HG02759 (cell line): ENCODE results near the gene DRC3.
A peak's percentile ranks its signal among the peaks of the same experiment; 100 is the strongest.
"Not testable (repeated sequence)": the region's sequence is repeated elsewhere in the genome, so short reads cannot be mapped to it uniquely, and the experiment has no call there.

ENCODE experiments used
- ATAC-seq: cut with Tn5 transposase; IDR thresholded peaks from one replicate; pipeline ENCODE4 v1.9.1; 2021; ENCODE audit warnings: mild to moderate bottlenecking, moderate library complexity; ENCODE audit not compliant: unreplicated experiment

The DRC3 gene

DNA sequence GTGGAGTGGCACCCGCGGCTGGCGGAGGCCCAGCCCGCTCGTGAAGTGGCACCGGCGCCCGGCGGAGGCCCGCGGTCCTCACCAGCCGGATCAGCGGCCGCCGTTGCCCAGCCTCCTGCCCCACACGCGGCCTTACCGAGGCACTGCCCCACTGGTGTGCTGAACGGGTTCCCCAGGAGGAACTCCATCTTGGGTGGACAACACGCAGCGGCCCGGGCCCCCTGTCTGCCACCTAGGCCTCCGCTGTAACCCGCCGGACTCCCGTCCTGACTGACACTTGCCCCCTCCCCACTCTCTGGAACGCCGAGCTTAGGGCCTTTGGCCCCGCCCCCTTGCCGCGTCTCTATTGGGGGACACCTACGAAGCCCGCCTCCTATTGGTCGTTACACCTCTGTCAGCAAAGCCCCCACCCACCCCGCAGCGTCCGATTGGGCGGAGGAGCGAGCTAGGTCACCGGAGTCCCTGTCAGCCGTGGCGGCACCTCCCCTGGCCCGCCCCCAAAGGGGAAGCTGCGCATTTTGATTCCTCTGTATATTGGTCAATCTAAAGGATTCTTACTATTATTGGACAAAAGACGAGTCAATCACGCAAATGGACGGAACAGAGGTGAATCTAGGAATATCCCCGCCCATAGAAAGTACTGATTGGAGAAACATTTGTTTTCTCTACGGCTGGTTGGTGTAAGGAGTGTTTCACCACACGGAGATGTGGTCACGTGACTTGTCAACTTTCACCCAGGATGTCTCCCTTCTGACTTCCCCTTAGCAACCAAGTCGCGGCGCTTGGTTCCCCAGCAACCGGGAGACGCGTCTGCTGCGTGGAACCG lies at the start of gene DRC3, which contains the start of gene TOM1L2:
TSS of gene DRC3 (plus strand) at position 737 of the 826 bp plus-strand sequence. CDS start 4,737 bp downstream, outside the sequence.
TSS of gene TOM1L2 (minus strand) at position 275 of the 826 bp plus-strand sequence. CDS start at position 188, 87 bp downstream.
- peak; percentile 87 for ATAC-seq

DNA sequence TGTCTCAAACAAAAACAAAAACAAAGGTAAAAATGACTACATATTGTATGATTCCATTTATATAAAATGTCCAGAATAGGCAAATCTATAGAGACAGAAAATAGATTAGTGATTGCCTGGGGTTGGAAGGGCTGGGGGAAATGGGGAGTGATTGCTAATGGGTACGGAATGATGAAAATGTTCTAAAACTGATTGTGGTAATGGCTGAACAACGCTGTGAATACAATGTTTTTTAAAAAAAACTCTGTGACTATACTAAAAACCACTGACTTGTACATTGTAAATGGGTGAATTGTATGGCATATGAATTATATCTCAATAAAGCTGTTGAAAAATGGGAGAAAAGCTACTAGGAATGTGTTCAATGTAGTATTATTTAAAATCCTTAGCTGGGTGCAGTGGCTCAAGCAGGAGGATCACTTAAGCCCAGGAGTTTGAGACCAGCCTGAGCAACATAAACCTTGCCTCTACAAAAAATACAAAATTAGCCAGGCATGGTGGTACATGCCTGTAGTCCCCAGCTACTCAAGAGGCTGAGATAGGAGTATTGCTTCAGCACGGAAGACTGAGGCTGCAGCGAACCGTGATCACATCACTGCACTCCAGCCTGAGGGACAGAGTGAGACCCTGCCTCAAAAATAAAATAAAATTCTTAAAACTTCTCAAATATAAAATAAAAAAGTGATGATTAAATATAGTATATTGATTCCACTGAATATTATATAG lies 48.4 kb upstream of the DRC3 start:
- no peak for ATAC-seq

GRCh38 chr17:17924857-17925250 lies 47.8 kb upstream of the DRC3 start:
- no peak for ATAC-seq

DNA sequence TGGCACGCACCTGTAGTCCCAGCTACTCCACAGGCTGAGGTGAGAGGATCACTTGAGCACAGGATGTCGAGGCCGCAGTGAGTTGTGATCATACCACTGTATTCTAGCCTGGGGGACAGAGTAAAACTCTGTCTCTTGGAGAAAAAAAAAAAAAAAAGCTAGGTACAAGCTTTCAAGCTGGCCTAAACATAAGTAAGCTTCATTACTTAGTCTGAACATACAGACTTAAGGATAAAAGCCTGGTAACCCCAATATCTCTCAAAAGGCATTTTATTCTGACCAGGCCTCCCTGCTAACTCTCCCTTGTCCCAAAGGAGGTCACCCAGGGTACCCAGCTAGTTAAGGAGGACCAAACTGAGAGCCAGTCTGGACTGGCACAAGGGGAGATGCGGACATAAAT lies 46.6 kb upstream of the DRC3 start:
- ATAC-seq, result no peak

DNA sequence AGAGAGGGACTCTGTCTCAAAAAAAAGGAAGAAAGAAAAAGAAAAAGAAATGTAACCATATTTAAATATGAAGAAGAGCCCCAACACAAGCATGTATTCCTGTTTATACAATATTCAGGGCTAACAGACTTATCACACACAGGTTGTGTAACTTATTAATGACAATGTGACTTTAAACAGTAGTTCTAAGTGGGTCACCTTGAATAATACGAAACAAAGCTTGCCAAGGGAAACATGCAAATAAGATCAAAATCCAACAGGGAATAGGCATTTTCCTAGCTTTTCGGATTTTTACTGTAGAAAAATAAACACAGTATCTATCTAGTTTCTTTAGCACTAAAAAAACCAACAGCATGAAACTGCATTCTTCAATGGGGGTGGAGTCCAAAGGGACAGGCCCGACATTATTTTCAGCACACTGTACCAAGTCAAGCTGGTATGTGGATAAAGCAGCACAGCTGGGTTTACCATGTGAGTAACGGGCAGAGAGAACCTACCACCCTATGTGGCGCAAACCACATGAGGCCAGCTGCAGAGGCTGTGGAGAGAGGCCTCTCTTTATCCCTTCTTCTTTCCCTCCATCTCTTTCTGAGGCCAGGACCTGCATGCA lies 45.7 kb upstream of the DRC3 start:
- no peak for ATAC-seq

GRCh38 chr17:17928398-17929287 lies 44.0 kb upstream of the DRC3 start:
- no peak for ATAC-seq

GRCh38 chr17:17929655-17930380 lies 42.8 kb upstream of the DRC3 start:
- ATAC-seq, result no peak

DNA sequence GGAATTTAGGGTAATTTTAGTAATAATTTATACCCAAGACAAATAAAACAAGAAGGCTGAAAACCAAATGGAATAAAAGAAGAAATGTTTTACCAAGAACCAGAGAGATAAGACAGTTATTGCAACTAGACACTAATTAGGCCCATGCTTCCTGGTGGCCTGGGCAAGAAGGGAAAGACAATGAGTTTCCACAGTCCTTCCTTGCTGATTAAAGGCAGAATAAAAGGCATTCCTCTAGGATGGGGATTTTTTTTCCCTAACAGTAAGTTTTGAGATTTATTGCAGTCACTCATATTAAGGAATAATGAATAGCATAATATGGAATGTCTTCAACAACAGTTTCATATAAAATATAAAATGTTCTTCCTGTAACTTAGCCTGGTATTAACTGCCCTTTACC lies 42.0 kb upstream of the DRC3 start:
- no peak for ATAC-seq

DNA sequence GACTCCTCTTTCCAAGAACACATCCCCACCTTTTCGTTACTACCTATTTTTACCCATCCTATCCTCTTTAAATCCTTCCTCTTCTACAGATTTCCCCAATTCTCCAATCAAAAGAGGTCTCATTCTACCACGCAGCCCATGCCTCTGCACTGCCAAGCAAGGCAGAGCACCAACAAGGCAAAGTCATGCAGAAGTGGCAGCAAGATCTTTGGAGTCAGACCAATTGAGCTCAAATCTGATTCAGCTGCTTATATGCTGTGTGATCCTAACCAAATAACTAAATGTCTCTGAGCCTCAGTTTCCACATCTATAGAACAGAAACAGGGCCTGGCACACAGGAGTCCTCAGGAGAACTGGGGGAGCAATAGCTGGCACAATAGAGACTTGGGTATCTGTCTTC lies 41.5 kb upstream of the DRC3 start:
- no peak for ATAC-seq

GRCh38 chr17:17933775-17934174 lies 38.9 kb upstream of the DRC3 start:
- ATAC-seq, result no peak

DNA sequence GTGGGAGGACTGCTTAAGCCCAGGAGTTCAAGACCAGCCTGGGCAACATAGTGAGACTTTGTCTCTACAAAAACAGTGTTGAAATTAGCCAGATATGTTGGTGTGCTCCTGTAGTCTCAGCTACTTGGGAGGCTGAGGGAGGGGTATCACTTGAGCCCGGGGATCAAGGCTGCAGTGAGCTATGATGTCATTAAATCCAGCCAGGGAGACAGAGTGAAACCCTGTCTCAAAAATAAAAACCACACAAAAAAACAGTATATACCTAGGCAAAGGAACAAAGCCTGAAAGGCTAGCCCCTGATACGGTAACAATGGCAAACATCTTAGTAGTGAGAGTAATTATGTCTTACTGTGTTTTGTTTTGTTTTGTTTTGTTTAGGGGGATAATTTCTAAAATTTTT lies 38.4 kb upstream of the DRC3 start:
- no peak for ATAC-seq

- ATAC-seq, result no peak
Measured at GRCh38 chr17:17934806-17935205, 37.9 kb upstream of the DRC3 start.

DNA sequence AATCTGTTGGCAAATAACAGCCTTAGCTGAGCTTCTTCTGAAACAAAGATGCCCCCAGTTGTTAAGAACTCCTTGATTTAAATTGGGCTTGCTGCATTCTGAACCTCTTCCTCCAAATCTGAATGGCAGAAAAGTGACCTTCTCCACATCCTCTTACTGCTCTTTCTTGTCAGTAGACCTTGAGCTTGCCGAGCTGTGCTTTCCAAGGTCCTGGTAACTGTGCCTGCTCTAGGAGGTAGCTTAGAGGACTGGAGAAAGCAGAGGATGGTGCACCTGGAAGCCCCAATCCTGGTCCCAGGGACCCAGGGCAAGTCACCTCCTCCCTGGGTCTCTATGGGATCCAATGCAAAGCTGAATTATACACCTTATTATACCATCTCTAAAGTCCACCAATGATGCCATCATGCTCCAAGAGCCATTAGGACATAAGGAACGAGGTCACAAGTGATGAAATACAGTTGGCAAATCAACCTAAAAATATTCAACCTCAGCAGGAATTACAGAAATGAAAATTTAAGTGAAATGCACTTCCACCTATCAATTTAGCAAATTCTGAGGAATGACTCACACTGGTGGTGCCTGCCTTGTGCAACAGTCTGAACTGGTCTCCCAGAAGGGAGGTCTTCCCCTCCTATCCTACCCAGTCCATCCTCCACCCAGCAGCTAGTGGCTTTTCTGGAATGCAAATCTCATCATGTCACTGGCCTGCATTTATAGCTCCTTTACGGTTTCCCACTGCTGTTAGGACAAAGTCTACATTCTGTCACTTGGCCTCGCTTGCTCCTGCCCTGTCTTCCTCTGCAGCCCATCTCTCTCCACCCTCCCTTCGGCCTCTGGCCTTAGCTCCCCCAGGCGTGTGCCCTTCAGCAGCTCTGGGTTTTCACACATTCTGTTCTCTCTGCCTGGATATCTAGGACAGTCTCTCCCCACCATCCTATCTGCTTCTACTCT lies 37.1 kb upstream of the DRC3 start:
- no peak for ATAC-seq

DNA sequence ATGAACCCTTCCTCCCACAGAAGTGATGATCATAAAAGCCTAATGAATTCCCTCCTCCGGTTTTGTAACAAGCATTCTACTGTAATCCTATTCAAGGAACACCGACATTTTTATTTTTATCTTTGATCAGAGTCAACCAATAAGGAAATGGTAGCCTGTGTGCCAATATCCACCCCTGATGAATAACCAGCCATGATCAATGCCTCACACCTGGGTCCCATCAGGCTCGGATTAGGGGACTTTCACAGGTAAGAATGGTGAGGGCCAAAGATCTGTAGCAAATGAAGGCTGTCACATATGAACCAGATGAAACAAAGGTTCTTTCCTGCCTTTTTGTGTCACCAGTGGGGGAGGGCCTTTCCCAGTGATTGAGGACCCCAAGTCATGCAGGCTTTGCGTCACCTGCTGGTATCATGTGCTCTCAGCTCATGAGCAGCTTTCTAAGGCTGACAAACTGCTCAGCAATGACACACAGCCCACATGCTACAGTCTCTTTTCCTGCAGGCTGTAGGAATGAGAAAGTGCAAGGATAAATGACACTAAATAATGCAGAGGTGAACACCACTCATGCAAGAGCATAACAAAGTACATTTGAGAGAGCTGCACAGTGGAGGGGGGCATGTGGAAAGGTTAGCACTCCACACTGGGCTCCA lies 35.3 kb upstream of the DRC3 start:
- no peak for ATAC-seq

GRCh38 chr17:17937958-17938357 lies 34.7 kb upstream of the DRC3 start:
- no peak for ATAC-seq

DNA sequence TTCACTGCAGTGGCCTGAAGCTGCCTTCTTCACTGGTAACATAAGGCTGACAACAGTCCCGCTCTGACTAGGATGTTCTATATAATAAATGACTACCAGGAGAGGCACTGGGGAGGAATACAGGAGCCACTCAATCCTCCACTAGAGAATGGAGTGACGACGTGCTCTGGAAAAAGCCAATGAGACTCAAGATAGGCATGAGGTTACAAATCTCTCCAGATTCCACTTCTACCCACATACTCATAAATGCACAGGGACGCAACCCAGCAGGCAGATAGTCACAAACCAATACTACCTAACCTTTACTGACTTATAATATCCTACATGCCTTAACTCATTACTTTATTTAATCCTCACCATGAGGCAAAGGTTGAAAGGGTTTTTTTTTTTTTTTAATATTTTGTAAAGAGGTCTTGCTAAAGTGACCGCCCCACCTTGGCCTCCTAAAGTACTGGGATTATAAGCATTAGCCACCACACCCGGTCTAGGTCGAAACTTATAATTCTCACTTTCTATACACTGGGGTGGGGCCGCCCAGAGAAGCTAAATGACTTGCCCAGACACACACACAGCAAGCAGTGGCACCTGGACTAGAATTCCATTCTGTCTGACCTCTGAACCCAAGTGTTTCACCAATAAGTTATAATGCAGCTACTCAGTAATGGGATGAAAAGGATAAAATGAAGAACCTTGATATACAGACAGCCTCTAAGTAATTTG lies 34.1 kb upstream of the DRC3 start:
- ATAC-seq, result no peak

- ATAC-seq, result not testable (repeated sequence)
Measured at GRCh38 chr17:17939941-17940340, 32.7 kb upstream of the DRC3 start.

- ATAC-seq, result no peak
Measured at GRCh38 chr17:17940441-17940911, 32.2 kb upstream of the DRC3 start.
